Adipose tissue (tissue), 3 donors: ENCODE measurements around the gene DNAJC22. TPM values are rescaled to one million over a fixed set of nuclear protein-coding genes. Genes with fewer than 3 reads are reported as not detected.
"Not testable (repeated sequence)": the region's sequence is repeated elsewhere in the genome, so short reads cannot be mapped to it uniquely, and the experiment has no call there.

ENCODE experiments used
- H3K27ac ChIP-seq: one replicate; pipeline ENCODE4 v1.5.1; 2013; ENCODE audit warnings: low read depth, low read length
- WGBS, 3 donors: extraction: QIAGEN DNeasy Blood & Tissue Kit; methylation state at CpG; one replicate each; pipeline ENCODE4 v1.1.7; 2013; 5-methylcytosine and 5-hydroxymethylcytosine counted together
- polyA plus RNA-seq, 3 donors: library from polyadenylated mRNA; stranded (reverse); fragments of 200-250 nt; gene quantifications; one replicate each; pipeline ENCODE4 v1.2.3, GENCODE V29; 2013
- donor health status: healthy with polysubstance abuse.
- donor health status: Bipolar disorder and iron deficiency.
- donor health status: healthy.

The DNAJC22 gene
- 1 to 10 TPM in 1 of 3 donors, under 1 TPM in 2; 0.22 to 4.0 (median 0.62) TPM for polyA plus RNA-seq

DNA sequence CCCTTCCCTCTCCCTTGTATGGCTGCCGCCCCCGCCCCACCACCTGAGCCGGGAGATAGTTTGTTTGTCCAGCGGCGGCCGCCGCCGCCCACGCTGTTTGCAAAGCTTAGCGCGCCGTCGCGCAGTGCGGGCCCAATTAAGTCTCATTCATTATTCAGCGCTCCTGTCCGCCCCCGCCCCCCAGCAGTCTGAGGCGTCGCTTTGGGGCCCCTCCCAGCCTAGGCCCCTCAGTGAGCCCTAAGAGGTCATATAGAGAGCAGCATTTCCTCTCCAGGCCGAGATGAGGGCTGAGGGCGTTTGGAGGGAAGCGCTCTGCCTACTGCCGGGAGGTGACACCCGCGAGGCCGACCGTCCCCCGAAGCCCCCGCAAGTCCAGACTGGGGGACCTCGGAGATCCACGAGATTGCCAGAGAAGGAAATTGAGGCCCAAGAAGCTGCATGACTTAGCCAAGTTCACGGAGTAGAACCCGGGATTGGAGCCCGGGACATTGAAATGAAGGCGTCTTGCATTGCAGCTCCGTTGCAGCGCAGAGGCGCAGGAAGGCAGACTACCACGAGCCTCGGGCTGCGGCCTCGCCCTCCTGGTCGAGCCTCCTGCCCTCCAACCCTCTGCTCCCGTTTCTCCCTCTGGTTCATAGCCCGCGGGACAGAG, at the start of gene DNAJC22:
Gene DNAJC22 (plus strand): TSS at position 230 of the 652 bp plus-strand sequence. CDS start 1,985 bp downstream, outside the sequence.
- WGBS, 3 donors: 4 to 5% (median 4%) methylated on average over 46 to 47 of the region's 47 CpGs
- H3K27ac ChIP-seq: no peak within 1 kb of the TSS

DNA sequence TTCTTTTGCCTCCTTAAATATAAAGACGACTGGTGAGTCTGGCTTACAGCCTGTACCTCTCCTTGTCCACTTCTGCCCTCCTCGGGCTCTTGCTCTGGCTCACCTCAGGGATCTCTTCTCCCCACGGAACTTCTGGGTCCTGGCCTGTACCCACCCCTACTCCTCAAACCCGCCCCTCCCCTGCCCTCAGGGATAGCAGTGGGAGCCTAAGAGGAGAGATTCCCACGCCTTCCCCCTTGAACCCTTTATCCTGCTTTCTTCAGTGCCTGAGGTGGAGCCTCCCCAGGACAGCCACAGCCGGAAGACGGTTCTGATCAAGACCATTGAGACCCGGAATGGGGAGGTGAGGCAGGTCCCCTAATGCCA, 49.0 kb upstream of the DNAJC22 start:
- no peak overlapping the region for H3K27ac ChIP-seq
- 23 to 32% (median 23%) methylated on average over 7 to 8 of the region's 8 CpGs for WGBS, 3 donors

DNA sequence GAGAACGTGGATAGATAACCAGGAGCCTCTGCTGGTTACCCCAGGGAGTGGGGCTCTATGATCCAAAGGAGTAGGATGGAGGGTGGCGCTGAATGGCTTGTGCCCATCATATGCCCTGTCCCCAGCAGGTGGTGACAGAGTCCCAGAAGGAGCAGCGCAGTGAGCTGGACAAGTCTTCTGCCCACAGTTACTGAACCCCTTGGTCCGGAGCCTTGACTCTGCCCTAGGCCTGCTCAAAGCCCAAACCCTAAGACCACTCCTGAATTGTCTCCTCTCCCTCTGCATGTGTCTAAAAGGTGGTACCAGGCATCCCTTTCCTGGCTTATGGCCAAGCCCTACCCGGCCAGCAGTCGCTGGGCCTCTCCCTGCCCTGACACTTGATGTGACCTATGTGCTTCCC, 48.5 kb upstream of the DNAJC22 start:
- WGBS, 3 donors: 40 to 57% (median 47%) methylated on average over 6 of the region's 6 CpGs
- no peak overlapping the region for H3K27ac ChIP-seq

DNA sequence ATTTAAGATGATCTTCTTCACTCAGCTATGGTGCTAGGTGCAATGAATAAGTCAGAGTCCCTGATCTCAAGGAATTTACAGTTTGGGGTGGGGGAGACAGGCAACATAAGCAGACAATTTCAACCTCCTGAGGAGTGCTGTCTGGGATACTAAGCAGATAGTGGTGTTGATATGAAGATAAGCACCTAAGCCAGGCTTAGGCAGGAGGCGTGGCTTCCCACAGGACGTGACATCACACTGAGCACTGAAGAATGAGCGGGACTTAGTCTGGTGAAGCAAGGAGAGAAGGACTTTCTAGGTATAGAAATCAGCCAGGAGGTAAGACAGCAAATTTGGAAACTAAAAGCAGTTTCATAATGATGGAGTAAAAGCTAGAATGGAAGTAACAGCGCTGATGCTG, 44.9 kb upstream of the DNAJC22 start:
- 71 to 80% (median 71%) methylated on average over 4 of the region's 4 CpGs for WGBS, 3 donors
- no peak overlapping the region for H3K27ac ChIP-seq

DNA sequence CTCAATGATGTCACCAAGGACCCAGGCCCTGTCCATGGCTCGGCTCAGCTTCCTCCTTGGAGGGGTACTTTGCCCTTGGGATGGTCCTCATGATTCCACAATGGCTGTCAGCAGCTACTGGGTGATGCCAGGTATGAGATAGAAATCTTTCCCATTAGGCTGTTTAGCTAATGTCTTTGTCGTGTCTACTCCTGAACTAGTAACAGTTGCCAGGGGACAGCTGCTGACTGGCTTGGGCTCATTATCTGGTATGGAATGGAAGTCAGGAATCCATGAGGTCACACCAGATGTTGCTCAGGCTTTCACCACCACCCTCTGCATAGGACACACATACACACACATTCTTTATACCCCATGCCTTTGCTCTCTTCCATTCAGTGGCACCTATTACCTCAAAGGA, 42.5 kb upstream of the DNAJC22 start:
- WGBS, 3 donors: 70 to 81% (median 71%) methylated on average over 2 of the region's 2 CpGs
- no peak overlapping the region for H3K27ac ChIP-seq

DNA sequence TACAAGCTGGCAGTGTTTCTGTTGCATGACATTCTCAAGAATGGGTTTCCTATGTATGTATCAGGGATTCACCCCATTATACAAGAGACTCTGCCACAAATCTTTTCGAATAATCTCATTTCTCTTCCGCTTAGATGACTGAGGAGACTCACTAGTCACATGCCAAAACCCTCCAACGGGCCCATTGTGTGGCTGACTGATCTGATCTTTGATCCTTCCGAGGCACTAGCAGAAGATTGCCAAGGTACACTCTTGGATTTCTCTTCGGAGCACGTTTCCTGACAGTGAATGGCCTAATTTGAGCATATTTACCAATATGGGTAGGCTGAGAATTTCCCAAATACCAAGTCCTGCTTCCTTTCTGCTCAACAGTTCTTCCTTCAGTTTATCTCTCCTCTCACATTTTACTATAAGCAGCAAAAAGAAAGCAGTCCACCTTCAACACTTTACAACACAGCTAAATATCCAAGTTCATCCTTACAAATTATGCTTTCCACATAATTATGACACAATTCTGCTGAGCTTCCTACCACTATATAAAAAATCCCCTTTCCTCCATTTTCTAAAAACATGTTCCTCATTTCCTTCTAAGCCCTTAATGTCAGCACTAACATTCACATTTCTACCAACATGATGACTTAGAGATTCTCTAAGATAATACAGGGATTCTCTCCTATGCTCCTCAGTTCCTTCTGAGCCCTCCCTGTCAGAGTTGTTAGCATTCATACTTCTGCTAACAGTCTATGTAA, 40.8 kb upstream of the DNAJC22 start:
- WGBS, 3 donors: 59 to 80% (median 76%) methylated on average over 6 of the region's 6 CpGs
- no peak overlapping the region for H3K27ac ChIP-seq

DNA sequence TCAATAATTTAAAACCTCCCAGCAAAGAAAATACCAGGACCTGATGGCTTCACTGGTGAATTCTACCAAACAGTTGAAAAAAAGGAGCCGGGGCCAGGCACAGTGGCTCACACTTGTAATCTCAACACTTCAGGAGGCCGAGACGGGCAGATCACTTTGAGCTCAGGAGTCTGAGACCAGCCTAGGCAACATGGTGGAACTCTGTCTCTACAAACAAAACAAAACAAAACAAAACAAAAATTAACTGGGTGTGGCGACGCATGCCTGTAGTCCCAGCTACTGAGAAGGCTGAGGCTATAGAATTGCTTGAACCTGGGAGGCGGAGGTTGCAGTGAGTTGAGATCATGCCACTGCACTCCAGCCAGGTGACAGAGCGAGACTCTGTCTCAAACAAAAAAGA, 37.3 kb upstream of the DNAJC22 start:
- 91 to 92% (median 91%) methylated on average over 7 of the region's 7 CpGs for WGBS, 3 donors

DNA sequence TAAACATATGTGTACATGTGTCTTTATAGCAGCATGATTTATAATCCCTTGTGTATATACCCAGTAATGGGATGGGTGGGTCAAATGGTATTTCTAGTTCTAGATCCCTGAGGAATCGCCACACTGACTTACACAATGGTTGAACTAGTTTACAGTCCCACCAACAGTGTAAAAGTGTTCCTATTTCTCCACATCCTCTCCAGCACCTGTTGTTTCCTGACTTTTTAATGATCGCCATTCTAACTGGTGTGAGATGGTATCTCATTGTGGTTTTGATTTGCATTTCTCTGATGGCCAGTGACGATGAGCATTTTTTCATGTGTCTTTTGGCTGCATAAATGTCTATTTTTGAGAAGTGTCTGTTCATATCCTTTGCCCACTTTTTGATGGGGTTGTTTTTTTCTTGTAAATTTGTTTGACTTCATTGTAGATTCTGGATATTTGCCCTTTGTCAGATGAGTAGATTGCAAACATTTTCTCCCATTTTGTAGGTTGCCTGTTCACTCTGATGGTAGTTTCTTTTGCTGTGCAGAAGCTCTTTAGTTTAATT, 36.2 kb upstream of the DNAJC22 start:
- H3K27ac ChIP-seq: not testable (repeated sequence)
- WGBS, 3 donors: 50 to 64% (median 61%) methylated on average over 2 of the region's 3 CpGs

More for the DNA sequence above, 37.3 kb upstream of the DNAJC22 start:
- no peak overlapping the region for H3K27ac ChIP-seq

DNA sequence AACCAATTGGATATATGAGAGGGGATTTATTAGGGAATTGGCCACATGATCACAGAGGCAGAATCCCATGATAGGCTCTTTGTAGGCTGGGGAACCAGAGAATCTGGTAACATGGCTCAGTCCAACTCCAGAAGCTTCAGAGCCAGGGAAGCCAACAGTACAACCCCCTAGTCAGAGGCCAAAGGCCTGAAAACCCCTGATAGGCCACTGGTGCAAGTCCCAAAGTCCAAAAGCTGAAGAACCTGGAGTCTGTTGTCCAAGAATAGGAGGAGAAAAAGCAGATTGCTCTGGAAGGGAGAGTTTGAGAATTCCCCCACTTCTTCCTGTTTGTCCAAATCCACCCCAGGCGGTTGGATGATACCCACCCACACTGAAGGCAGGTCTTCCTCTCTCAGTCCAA, 31.9 kb upstream of the DNAJC22 start:
- no peak overlapping the region for H3K27ac ChIP-seq
- 75 to 97% (median 91%) methylated on average over 1 of the region's 1 CpG for WGBS, 3 donors

DNA sequence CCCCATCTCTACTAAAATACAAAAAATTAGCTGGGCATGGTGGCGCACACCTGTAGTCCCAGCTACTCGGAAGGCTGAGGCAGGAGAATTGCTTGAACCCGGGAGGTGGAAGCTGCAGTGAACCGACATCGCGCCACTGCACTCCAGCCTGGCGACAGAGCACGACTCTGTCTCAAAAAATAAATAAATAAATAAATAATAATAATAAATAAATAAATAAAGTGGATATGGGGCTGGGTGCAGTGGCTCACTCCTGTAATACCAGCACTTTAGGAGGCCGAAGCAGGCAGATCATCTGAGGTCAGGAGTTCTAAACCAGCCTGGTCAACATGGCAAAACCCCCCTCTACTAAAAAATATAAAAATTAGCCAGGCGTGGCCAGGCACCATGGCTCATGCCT, 29.6 kb upstream of the DNAJC22 start:
- not testable (repeated sequence) for H3K27ac ChIP-seq
- 94 to 96% (median 95%) methylated on average over 10 of the region's 10 CpGs for WGBS, 3 donors

DNA sequence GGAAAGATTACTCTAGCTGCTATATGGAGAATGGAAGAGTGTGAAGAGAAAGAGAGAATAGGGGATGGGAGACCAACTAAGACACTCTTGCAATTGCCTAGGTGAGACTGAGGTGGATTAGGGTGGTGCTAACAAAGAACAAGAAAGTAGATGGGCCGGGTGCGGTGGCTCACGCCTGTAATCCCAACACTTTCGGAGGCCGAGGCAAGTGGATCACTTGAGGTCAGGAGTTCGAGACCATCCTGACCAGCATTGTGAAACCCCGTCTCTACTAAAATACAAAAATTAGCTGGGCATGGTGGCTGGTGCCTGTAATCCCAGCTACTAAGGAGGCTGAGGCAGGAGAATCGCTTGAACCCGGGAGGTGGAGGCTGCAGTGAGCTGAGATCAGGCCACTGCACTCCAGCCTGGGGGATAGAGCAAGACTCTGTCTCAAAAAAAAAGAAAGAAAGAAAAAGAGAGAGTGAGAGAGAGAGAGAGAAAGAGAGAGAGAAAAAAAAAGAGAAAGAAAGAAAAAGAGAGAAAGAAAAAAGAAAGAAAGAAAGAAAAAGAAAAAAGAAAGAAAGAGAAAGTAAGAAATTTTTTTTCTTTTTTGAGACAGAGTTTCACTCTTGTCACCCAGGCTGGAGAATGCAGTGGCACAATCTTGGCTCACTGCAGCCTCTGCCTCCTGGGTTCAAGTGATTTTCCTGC, 26.1 kb upstream of the DNAJC22 start:
- not testable (repeated sequence) for H3K27ac ChIP-seq
- 88 to 97% (median 93%) methylated on average over 7 to 9 of the region's 9 CpGs for WGBS, 3 donors

DNA sequence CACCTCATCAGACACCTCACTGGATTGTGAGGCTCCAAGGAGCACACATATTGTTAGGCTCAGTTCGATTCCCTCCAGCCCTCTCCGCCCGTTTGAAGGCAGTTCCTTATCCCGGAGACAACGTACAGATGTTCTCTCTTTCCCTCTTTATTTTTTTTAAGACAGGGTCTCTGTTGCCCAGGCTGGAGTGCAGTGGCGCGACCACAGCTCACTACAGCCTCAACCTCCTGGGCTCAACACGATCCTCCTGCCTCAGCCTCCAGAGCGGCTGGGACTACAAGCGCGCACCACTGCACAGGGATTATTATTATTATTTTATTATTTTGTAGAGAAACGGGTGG, 24.4 kb upstream of the DNAJC22 start:
- H3K27ac ChIP-seq: no peak overlapping the region
- 39 to 48% (median 41%) methylated on average over 12 of the region's 12 CpGs for WGBS, 3 donors

DNA sequence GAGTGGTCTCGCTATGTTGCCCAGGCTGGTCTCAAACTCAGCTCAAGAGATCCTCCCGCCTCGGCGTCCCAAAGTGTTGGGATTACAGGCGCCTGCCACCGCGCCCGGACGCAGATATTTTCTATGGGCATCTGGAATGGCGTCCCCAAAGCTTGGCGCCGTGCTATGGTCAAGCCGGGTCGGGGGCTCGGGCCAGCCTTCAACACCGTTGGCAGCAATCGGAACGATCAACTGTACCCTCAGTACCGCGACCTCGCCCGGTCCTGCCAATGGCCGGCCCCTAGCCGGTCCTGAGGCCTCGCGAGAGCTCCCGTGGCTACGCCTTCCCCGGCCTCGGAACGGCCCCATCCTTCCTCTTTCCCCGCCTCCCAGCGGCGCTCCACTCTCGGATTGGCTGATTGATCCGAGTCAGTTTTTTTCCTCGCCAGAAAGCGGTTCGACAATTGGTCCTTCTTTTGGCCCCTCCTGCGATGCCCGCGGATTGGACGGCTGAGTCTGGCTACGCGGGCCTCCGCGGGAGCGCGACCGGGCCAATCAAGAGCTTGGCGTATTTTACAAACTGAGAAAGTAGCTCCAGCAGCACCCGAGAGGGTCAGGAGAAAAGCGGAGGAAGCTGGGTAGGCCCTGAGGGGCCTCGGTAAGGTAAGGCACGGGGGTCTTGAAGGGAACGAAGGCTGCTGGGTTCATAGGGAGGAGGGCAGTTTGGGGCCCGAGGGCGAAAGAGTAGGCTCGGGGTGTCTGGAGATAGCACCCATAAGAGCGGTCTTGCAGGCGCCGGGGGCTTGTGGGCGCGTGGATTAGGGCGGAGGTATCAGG, 23.8 kb upstream of the DNAJC22 start, which contains the start of gene TROAP:
Gene TROAP (plus strand): TSS at position 548 of the 816 bp plus-strand sequence. CDS start 354 bp downstream, outside the sequence.
- WGBS, 3 donors: 0 to 1% (median 0%) methylated on average over 61 to 65 of the region's 65 CpGs

DNA sequence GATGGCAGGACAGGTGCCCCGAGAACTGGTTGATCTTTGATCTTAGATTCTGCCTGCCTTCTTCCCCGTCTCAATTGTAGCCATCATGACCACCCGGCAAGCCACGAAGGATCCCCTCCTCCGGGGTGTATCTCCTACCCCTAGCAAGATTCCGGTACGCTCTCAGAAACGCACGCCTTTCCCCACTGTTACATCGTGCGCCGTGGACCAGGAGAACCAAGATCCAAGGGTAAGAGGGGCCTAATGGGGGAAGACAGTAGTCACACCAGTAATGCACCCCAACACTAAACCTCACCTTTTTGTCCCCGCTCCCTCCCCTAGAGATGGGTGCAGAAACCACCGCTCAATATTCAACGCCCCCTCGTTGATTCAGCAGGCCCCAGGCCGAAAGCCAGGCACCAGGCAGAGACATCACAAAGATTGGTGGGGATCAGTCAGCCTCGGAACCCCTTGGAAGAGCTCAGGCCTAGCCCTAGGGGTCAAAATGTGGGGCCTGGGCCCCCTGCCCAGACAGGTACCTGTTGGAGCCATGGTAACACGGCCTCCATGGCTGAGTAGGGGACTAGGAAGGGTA, 23.1 kb upstream of the DNAJC22 start:
- no peak overlapping the region for H3K27ac ChIP-seq
- 11 to 14% (median 12%) methylated on average over 19 of the region's 19 CpGs for WGBS, 3 donors

More for the DNA sequence above, 23.8 kb upstream of the DNAJC22 start, which contains the start of gene TROAP:
- H3K27ac ChIP-seq: no peak within 1 kb of the TSS

DNA sequence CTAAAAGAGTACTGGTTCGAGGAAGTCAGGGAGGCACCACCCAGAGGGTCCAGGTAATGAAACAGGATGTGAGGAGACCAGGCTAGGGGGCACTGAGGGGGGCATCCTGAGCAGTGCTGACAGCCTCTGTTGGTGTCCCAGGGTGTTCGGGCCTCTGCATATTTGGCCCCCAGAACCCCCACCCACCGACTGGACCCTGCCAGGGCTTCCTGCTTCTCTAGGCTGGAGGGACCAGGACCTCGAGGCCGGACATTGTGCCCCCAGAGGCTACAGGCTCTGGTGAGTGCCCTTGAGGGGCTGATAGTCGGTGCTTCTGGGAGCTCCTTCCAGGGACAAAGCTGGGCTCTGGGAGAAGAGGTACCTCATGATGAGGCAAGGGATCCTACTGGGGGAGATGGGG, 21.1 kb upstream of the DNAJC22 start:
- 88 to 95% (median 94%) methylated on average over 6 of the region's 6 CpGs for WGBS, 3 donors

DNA sequence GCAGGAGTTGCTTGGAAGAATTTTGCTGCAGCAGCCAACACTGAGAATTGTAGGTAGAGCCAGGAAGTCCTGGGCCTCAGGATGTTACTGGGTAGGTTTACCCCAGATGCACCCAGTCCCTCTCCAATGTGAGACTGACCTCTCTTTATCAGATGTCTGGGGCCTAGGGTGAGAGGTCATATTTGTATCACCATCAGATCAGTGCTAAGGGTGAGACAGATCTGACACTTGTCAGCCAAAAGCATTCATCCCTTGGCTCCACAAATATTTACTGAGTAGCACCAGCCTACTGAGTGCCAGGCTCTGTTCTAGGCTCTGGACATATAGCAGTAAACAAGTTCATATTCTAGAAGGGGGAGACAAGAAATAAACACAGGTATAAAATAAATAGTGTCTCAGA, 19.3 kb upstream of the DNAJC22 start:
- no peak overlapping the region for H3K27ac ChIP-seq

More for the DNA sequence above, 21.1 kb upstream of the DNAJC22 start:
- no peak overlapping the region for H3K27ac ChIP-seq

DNA sequence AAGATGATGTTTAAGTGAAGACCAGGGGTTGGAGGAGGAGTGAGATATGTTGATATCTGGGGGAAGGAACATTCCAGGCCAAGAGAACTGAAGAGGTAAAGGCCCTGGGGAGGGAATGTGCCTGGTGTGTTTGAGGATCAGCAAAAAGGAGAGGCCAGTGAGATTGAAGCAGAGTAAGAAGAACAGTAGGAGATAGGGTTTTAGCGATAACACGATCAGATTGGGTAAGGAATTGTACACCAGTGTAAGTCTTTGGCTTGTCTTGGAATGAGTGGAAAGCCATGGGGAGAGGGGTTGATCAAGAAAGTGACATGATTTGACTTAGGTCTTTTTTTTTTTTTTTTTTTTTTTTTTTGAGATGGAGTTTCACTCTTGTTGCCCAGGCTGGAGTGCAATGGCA, 18.8 kb upstream of the DNAJC22 start:
- no peak overlapping the region for H3K27ac ChIP-seq
- 94 to 100% (median 95%) methylated on average over 2 of the region's 2 CpGs for WGBS, 3 donors

DNA sequence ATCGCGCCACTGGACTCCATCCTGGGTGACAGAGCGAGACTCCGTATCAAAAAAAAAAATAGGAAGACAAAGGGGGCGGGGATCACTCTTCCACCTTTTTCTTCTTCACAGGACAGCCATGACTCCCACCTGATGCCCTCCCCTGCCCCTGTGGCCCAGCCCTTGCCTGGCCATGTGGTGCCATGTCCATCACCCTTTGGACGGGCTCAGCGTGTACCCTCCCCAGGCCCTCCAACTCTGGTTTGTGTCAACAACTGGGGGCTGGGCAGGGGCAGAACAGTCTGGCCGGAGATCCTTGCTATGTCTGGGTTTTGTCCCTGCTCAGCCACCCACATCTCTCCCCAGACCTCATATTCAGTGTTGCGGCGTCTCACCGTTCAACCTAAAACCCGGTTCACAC, 17.9 kb upstream of the DNAJC22 start:
- 95 to 97% (median 96%) methylated on average over 12 of the region's 12 CpGs for WGBS, 3 donors
- no peak overlapping the region for H3K27ac ChIP-seq
